SK-MEL-5 (cell line): ENCODE results near the gene PLD2. TPM values are rescaled to one million over a fixed set of nuclear protein-coding genes. Genes with fewer than 3 reads are reported as not detected.
"Not testable (repeated sequence)": the region's sequence is repeated elsewhere in the genome, so short reads cannot be mapped to it uniquely, and the experiment has no call there.

Experiments used
- DNase-seq: peaks from one replicate; pipeline ENCODE4 v3.0.0-alpha.2; 2016; ENCODE audit warnings: low read depth, low spot score
- in situ Hi-C: cut with HindIII; loops from 2 replicates; pipeline ENCODE4 v1.10.0; 2016; ENCODE audit warnings: low sequenced_read_pairs, high pct_unique_total_duplicates, low pct_unique_long_range_greater_than_20kb
- total RNA-seq: library from RNA; depleted of rRNA; stranded (reverse); fragments of >200 nt; shearing (Covaris generic); gene quantifications from 2 replicates; pipeline ENCODE4 v1.2.3, GENCODE V29; 2014; rRNA removed

The PLD2 gene
- total RNA-seq, 1 experiment from 2014 or later: 10.2 TPM

DNA sequence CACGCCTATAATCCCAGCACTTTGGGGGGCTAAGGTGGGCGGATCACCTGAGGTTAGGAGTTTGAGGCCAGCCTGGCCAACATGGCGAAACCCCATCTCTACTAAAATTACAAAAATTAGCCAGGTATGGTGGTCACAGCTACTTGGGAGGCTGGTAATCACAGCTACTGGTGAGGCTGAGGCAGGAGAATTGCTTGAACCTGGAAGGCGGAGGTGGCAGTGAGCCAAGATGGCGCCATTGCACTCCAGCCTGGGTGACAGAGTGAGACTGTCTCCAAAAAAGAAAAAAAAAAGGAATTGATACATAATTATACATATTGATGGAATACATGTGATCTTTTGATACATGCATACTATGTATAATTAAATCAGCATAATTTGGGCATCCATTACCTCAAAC lies 60.6 kb downstream of the PLD2 start:
- DNase-seq, in situ Hi-C loops: not testable (repeated sequence)

DNA sequence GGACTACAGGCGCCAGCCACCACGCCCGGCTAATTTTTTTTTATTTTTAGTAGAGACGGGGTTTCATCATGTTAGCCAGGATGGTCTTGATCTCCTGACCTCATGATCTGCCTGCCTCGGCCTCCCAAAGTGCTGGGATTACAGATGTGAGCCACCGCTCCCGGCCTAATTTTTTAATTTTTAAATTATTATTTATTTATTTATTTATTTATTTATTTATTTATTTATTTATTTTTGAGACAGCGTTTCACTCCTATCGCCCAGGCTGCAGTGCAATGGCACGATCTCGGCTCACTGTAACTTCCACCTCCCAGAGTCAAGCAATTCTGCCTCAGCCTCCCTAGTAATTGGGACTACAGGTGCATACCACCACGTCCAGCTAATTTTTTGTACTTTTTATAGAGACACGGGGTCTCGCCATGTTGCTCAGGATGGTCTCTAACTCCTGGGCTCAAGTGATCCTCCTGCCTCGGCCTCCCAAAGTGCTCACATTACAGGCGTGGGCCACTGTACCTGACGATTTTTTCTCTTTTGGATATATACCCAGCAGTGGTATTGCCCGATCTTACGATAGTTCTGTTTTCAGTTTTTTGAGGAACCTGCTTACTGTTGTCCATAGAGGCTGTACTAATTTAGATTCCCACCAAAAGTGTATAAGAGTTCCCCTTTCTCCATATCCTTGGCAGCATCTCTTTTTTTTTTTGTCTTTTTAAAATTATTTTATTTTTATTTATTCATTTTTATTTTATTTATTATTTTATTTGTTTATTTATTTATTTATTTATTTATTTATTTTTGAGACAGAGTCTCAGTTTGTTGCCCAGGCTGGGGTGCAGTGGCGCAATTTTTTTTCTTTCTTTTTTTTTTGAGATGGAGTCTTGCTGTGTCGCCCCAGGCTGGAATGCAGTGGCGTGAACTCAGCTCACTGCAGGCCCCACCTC lies 62.4 kb downstream of the PLD2 start:
- in situ Hi-C loops, DNase-seq: not testable (repeated sequence)

GRCh38 chr17:4870855-4871254 lies 63.9 kb downstream of the PLD2 start:
- in situ Hi-C loops: no loop called here
- DNase-seq: no peak

- in situ Hi-C loops: no loop called here
- no peak for DNase-seq
Measured at GRCh38 chr17:4872786-4873185, 65.8 kb downstream of the PLD2 start.

Other genes with a start within 250 kb of the PLD2 start
- gene GGT6, start 246.6 kb upstream of the PLD2 start, total RNA-seq: not detected in 2 replicates
- gene SMTNL2, start 222.6 kb upstream of the PLD2 start, total RNA-seq: 0.32 TPM in 1 of 2 replicates, not detected in the other
- gene ALOX15, start 165.5 kb upstream of the PLD2 start, total RNA-seq: not detected in 2 replicates
- 18.1 and 23.4 TPM in 2 replicates for gene PELP1, start 103.0 kb upstream of the PLD2 start, total RNA-seq
- 13.6 and 17.2 TPM in 2 replicates for gene ARRB2, start 96.5 kb upstream of the PLD2 start, total RNA-seq
- 26.3 and 32.0 TPM in 2 replicates for gene MED11, start 75.7 kb upstream of the PLD2 start, total RNA-seq
- gene ZMYND15, start 67.3 kb upstream of the PLD2 start, total RNA-seq: 0.11 TPM in 1 of 2 replicates, not detected in the other
- 10.0 and 10.7 TPM in 2 replicates for gene CXCL16, start 67.2 kb upstream of the PLD2 start, total RNA-seq
- not detected in 2 replicates for gene TM4SF5, start 35.3 kb upstream of the PLD2 start, total RNA-seq
- gene VMO1, start 20.8 kb upstream of the PLD2 start, total RNA-seq: not detected in 2 replicates
- not detected in 2 replicates for gene GLTPD2, start 18.2 kb upstream of the PLD2 start, total RNA-seq
- gene PSMB6, start 11.0 kb upstream of the PLD2 start, total RNA-seq: 171 and 190 TPM in 2 replicates
- gene MINK1, start 26.2 kb downstream of the PLD2 start, total RNA-seq: 18.7 and 19.5 TPM in 2 replicates
- not detected in 2 replicates for gene C17orf107, start 92.4 kb downstream of the PLD2 start, total RNA-seq
- gene CHRNE, start 95.9 kb downstream of the PLD2 start, total RNA-seq: 0.11 TPM in 1 of 2 replicates, not detected in the other
- not detected in 2 replicates for gene GP1BA, start 125.1 kb downstream of the PLD2 start, total RNA-seq
- 115 and 129 TPM in 2 replicates for gene SLC25A11, start 132.9 kb downstream of the PLD2 start, total RNA-seq
- 30.6 and 38.3 TPM in 2 replicates for gene RNF167, start 133.1 kb downstream of the PLD2 start, total RNA-seq
- gene PFN1, start 141.4 kb downstream of the PLD2 start, total RNA-seq: 714 and 787 TPM in 2 replicates
- 3.6 and 4.3 TPM in 2 replicates for gene ENO3, start 144.0 kb downstream of the PLD2 start, total RNA-seq
- gene SPAG7, start 160.7 kb downstream of the PLD2 start, total RNA-seq: 41.6 and 55.3 TPM in 2 replicates
- gene CAMTA2, start 180.5 kb downstream of the PLD2 start, total RNA-seq: 4.4 and 5.6 TPM in 2 replicates
- gene INCA1, start 190.4 kb downstream of the PLD2 start, total RNA-seq: 0.16 and 0.24 TPM in 2 replicates
- gene KIF1C, start 190.8 kb downstream of the PLD2 start, total RNA-seq: 48.2 and 54.7 TPM in 2 replicates
- not detected in 2 replicates for gene SLC52A1, start 228.3 kb downstream of the PLD2 start, total RNA-seq